Activated CD8-positive, alpha-beta memory T cell treated with anti-CD3 and anti-CD28 coated beads for 36 hours (primary cell): ENCODE measurements around the gene ERO1B. TPM values are rescaled to one million over a fixed set of nuclear protein-coding genes. Genes with fewer than 3 reads are reported as not detected.

Experiments used
- CTCF ChIA-PET: fragments of 350-600 bp; sonication (Branson Sonifier 250); formaldehyde crosslinking; loops from one replicate; lab custom pipeline; 2021; ENCODE audit warnings: antibody characterized with exemption; lab: Charles Lee
- POLR2A ChIA-PET: fragments of 350-600 bp; sonication (Branson Sonifier 250); formaldehyde crosslinking; loops from one replicate; lab custom pipeline; 2021; ENCODE audit warnings: antibody characterized with exemption; lab: Charles Lee
- total RNA-seq, 2 experiments: library from RNA; stranded (reverse); gene quantifications; one replicate each; pipeline ENCODE4 v1.2.3, GENCODE V29; 2021

The ERO1B gene
- total RNA-seq, 2 experiments from 2014 or later: 2.3 to 3.0 TPM

GRCh38 chr1:236261898-236262297, 19.9 kb downstream of the ERO1B start:
- ChIA-PET POLR2A (no interaction called here), CTCF (no interaction called here)

GRCh38 chr1:236261033-236261432, 20.7 kb downstream of the ERO1B start:
- POLR2A ChIA-PET: no interaction called here
- CTCF ChIA-PET: no interaction called here

GRCh38 chr1:236259043-236259442, 22.7 kb downstream of the ERO1B start:
- POLR2A ChIA-PET: no interaction called here
- CTCF ChIA-PET: no interaction called here

GRCh38 chr1:236258114-236258622, 23.6 kb downstream of the ERO1B start:
- ChIA-PET POLR2A (no interaction called here), CTCF (no interaction called here)

- POLR2A ChIA-PET: no interaction called here
- CTCF ChIA-PET: no interaction called here
Measured at GRCh38 chr1:236257216-236257615, 24.5 kb downstream of the ERO1B start.

- CTCF ChIA-PET: no interaction called here
- POLR2A ChIA-PET: no interaction called here
Measured at GRCh38 chr1:236253918-236254637, 27.7 kb downstream of the ERO1B start.

- ChIA-PET CTCF (no interaction called here), POLR2A (no interaction called here)
Measured at GRCh38 chr1:236253119-236253518, 28.6 kb downstream of the ERO1B start.

- ChIA-PET POLR2A (no interaction called here), CTCF (no interaction called here)
Measured at GRCh38 chr1:236251587-236251986, 30.2 kb downstream of the ERO1B start.

- ChIA-PET POLR2A (no interaction called here), CTCF (no interaction called here)
Measured at GRCh38 chr1:236247286-236247685, 34.5 kb downstream of the ERO1B start.

GRCh38 chr1:236242568-236242967, 39.2 kb downstream of the ERO1B start:
- POLR2A ChIA-PET: no interaction called here
- CTCF ChIA-PET: no interaction called here

GRCh38 chr1:236240675-236241074, 41.1 kb downstream of the ERO1B start:
- CTCF ChIA-PET: interaction anchor here (0.5 kb wide), 1 partner anchor 152 kb away, joined by 3 read pairs; no protein-coding TSS in a partner anchor
- POLR2A ChIA-PET: no interaction called here

GRCh38 chr1:236239092-236239585, 42.6 kb downstream of the ERO1B start:
- CTCF ChIA-PET: no interaction called here

GRCh38 chr1:236235116-236235515, 46.6 kb downstream of the ERO1B start:
- POLR2A ChIA-PET: no interaction called here
- CTCF ChIA-PET: no interaction called here

More at GRCh38 chr1:236239092-236239585, 42.6 kb downstream of the ERO1B start:
- POLR2A ChIA-PET: no interaction called here

- ChIA-PET POLR2A (interaction anchor here (0.6 kb wide), 1 partner anchor 241 kb away, joined by 5 read pairs; no protein-coding TSS in a partner anchor), CTCF (no interaction called here)
Measured at GRCh38 chr1:236228411-236228810, 53.3 kb downstream of the ERO1B start.

GRCh38 chr1:236222632-236223031, 59.1 kb downstream of the ERO1B start:
- CTCF ChIA-PET: interaction anchor here (0.8 kb wide), 1 partner anchor 96 kb away, joined by 3 read pairs; no protein-coding TSS in a partner anchor

GRCh38 chr1:236220473-236220872, 61.3 kb downstream of the ERO1B start:
- ChIA-PET POLR2A (no interaction called here), CTCF (no interaction called here)

More at GRCh38 chr1:236222632-236223031, 59.1 kb downstream of the ERO1B start:
- POLR2A ChIA-PET: no interaction called here

- ChIA-PET POLR2A (no interaction called here), CTCF (no interaction called here)
Measured at GRCh38 chr1:236214761-236215160, 67.0 kb downstream of the ERO1B start.

- CTCF ChIA-PET: no interaction called here
- POLR2A ChIA-PET: no interaction called here
Measured at GRCh38 chr1:236213534-236213933, 68.2 kb downstream of the ERO1B start.

- POLR2A ChIA-PET: interaction anchor here (0.5 kb wide), 1 partner anchor 39 kb away, joined by 3 read pairs; no protein-coding TSS in a partner anchor
- CTCF ChIA-PET: no interaction called here
Measured at GRCh38 chr1:236211815-236212214, 69.9 kb downstream of the ERO1B start.

- POLR2A ChIA-PET: no interaction called here
- CTCF ChIA-PET: no interaction called here
Measured at GRCh38 chr1:236209713-236210112, 72.0 kb downstream of the ERO1B start.

- CTCF ChIA-PET: no interaction called here
Measured at GRCh38 chr1:236209185-236209584, 72.6 kb downstream of the ERO1B start.

More at GRCh38 chr1:236209185-236209584, 72.6 kb downstream of the ERO1B start:
- POLR2A ChIA-PET: no interaction called here
